T-helper 2 cell treated with Interferon-gamma antibody and Interleukin-4, amounts not matched to agents 5 μg/mL and 100 μg/mL, for 36 hours (primary cell): Measurements from ENCODE around the gene FGL2.
A peak's percentile ranks its signal among the peaks of the same experiment; 100 is the strongest.
"Not testable (repeated sequence)": the region's sequence is repeated elsewhere in the genome, so short reads cannot be mapped to it uniquely, and the experiment has no call there.

Experiments
- DNase-seq: peaks from one replicate; pipeline ENCODE4 v3.0.0; 2021; ENCODE audit warnings: low spot score
- H3K27ac Mint-ChIP-seq: one replicate; pipeline ENCODE4 v1.8.0; 2021; ENCODE audit warnings: mild to moderate bottlenecking, mixed read lengths
- H3K27me3 Mint-ChIP-seq: one replicate; pipeline ENCODE4 v1.8.0; 2021; ENCODE audit warnings: low read depth, mixed read lengths
- H3K36me3 Mint-ChIP-seq: one replicate; pipeline ENCODE4 v1.8.0; 2021; ENCODE audit warnings: low read depth, mixed read lengths
- H3K4me1 Mint-ChIP-seq: one replicate; pipeline ENCODE4 v1.8.0; 2021; ENCODE audit warnings: low read depth, mixed read lengths
- H3K4me3 Mint-ChIP-seq: one replicate; pipeline ENCODE4 v1.8.0; 2022; ENCODE audit warnings: mild to moderate bottlenecking, moderate library complexity, mixed read lengths
- H3K9me3 Mint-ChIP-seq: one replicate; pipeline ENCODE4 v1.8.0; 2021; ENCODE audit warnings: mixed read lengths

FGL2 gene

GRCh38 chr7:77226357-77226839 is 26.8 kb upstream of the FGL2 start:
- H3K36me3 Mint-ChIP-seq, result peaks cover 3% of the 10 kb centered on the region
- no peak for DNase-seq
- peaks cover 4% of the 10 kb centered on the region for H3K4me1 Mint-ChIP-seq
- H3K9me3 Mint-ChIP-seq, result peaks cover 11% of the 10 kb centered on the region
- no peak overlapping the region for H3K4me3 Mint-ChIP-seq
- peaks cover 4% of the 10 kb centered on the region for H3K27me3 Mint-ChIP-seq
- no peak overlapping the region for H3K27ac Mint-ChIP-seq

GRCh38 chr7:77223261-77223660 is 23.6 kb upstream of the FGL2 start:
- Mint-ChIP-seq H3K9me3 (peaks cover 6% of the 10 kb centered on the region), H3K27me3 (no peaks in the 10 kb centered on the region), H3K4me3 (no peak overlapping the region), H3K4me1 (peaks cover 6% of the 10 kb centered on the region), H3K27ac (no peak overlapping the region), H3K36me3 (peaks cover 4% of the 10 kb centered on the region)
- no peak for DNase-seq

- Mint-ChIP-seq H3K4me1 (peaks cover 6% of the 10 kb centered on the region), H3K4me3 (no peak overlapping the region), H3K9me3 (peaks cover 6% of the 10 kb centered on the region), H3K36me3 (peaks cover 4% of the 10 kb centered on the region), H3K27me3 (no peaks in the 10 kb centered on the region), H3K27ac (peak overlapping the region; percentile 12)
- DNase-seq, result no peak
Observed at GRCh38 chr7:77222819-77223218, 23.2 kb upstream of the FGL2 start.

GRCh38 chr7:77222065-77222464 is 22.4 kb upstream of the FGL2 start:
- Mint-ChIP-seq H3K27ac (no peak overlapping the region), H3K4me3 (no peak overlapping the region), H3K4me1 (peaks cover 6% of the 10 kb centered on the region), H3K36me3 (peaks cover 4% of the 10 kb centered on the region), H3K9me3 (peaks cover 6% of the 10 kb centered on the region), H3K27me3 (no peaks in the 10 kb centered on the region)
- DNase-seq, result no peak

GRCh38 chr7:77219701-77220331 is 20.2 kb upstream of the FGL2 start:
- not testable (repeated sequence) for DNase-seq, H3K9me3 Mint-ChIP-seq, H3K36me3 Mint-ChIP-seq, H3K4me3 Mint-ChIP-seq, H3K27ac Mint-ChIP-seq, H3K4me1 Mint-ChIP-seq, H3K27me3 Mint-ChIP-seq

GRCh38 chr7:77217474-77218185 is 18.0 kb upstream of the FGL2 start:
- no peak for DNase-seq
- Mint-ChIP-seq H3K36me3 (peaks cover 4% of the 10 kb centered on the region), H3K4me1 (peaks cover 2% of the 10 kb centered on the region), H3K9me3 (peaks cover 6% of the 10 kb centered on the region), H3K4me3 (no peak overlapping the region), H3K27me3 (peaks cover 2% of the 10 kb centered on the region), H3K27ac (no peak overlapping the region)

- peaks cover 2% of the 10 kb centered on the region for H3K4me1 Mint-ChIP-seq
- DNase-seq, result no peak
- no peak overlapping the region for H3K4me3 Mint-ChIP-seq
- peaks cover 4% of the 10 kb centered on the region for H3K36me3 Mint-ChIP-seq
- H3K9me3 Mint-ChIP-seq, result peaks cover 6% of the 10 kb centered on the region
- H3K27me3 Mint-ChIP-seq, result peaks cover 2% of the 10 kb centered on the region
- H3K27ac Mint-ChIP-seq, result no peak overlapping the region
Observed at GRCh38 chr7:77216181-77216845, 16.7 kb upstream of the FGL2 start.

GRCh38 chr7:77209479-77210139 is 10.0 kb upstream of the FGL2 start:
- Mint-ChIP-seq H3K27ac (no peak overlapping the region), H3K36me3 (peaks cover 18% of the 10 kb centered on the region)
- no peak for DNase-seq

GRCh38 chr7:77208416-77208815 is 8.8 kb upstream of the FGL2 start:
- no peaks in the 10 kb centered on the region for H3K4me1 Mint-ChIP-seq
- H3K4me3 Mint-ChIP-seq, result no peak overlapping the region
- peaks cover 18% of the 10 kb centered on the region for H3K36me3 Mint-ChIP-seq
- H3K9me3 Mint-ChIP-seq, result peaks cover 29% of the 10 kb centered on the region
- no peak overlapping the region for H3K27ac Mint-ChIP-seq
- H3K27me3 Mint-ChIP-seq, result no peaks in the 10 kb centered on the region
- DNase-seq, result no peak

More at GRCh38 chr7:77209479-77210139, 10.0 kb upstream of the FGL2 start:
- peaks cover under 1% of the 10 kb centered on the region for H3K27me3 Mint-ChIP-seq
- peaks cover 29% of the 10 kb centered on the region for H3K9me3 Mint-ChIP-seq
- no peaks in the 10 kb centered on the region for H3K4me1 Mint-ChIP-seq
- no peak overlapping the region for H3K4me3 Mint-ChIP-seq

- DNase-seq, result no peak
- Mint-ChIP-seq H3K36me3 (peaks cover 15% of the 10 kb centered on the region), H3K4me1 (peaks cover 13% of the 10 kb centered on the region), H3K27me3 (no peaks in the 10 kb centered on the region), H3K4me3 (no peak overlapping the region), H3K9me3 (peaks cover 24% of the 10 kb centered on the region), H3K27ac (no peak overlapping the region)
Observed at GRCh38 chr7:77205706-77206105, 6.1 kb upstream of the FGL2 start.

- Mint-ChIP-seq H3K27ac (no peak overlapping the region), H3K36me3 (peaks cover 3% of the 10 kb centered on the region), H3K9me3 (no peaks in the 10 kb centered on the region), H3K4me1 (peaks cover 33% of the 10 kb centered on the region), H3K27me3 (no peaks in the 10 kb centered on the region), H3K4me3 (no peak overlapping the region)
- peak; percentile 15 for DNase-seq
Observed at GRCh38 chr7:77202481-77202976, 2.9 kb upstream of the FGL2 start.

GRCh38 chr7:77200542-77200941 is 923 bp upstream of the FGL2 start:
- Mint-ChIP-seq H3K9me3 (no peaks in the 10 kb centered on the region), H3K4me1 (peaks cover 42% of the 10 kb centered on the region), H3K4me3 (peak overlapping the region; percentile 83), H3K27ac (peak overlapping the region; percentile 71), H3K36me3 (peaks cover 3% of the 10 kb centered on the region), H3K27me3 (no peaks in the 10 kb centered on the region)
- no peak for DNase-seq

- Mint-ChIP-seq H3K27ac (no peak overlapping the region), H3K27me3 (no peaks in the 10 kb centered on the region)
Observed at GRCh38 chr7:77197141-77197540, 2.5 kb downstream of the FGL2 start.

More at GRCh38 chr7:77197141-77197540, 2.5 kb downstream of the FGL2 start:
- DNase-seq, result no peak
- Mint-ChIP-seq H3K4me3 (no peak overlapping the region), H3K4me1 (peaks cover 47% of the 10 kb centered on the region), H3K36me3 (peaks cover 7% of the 10 kb centered on the region), H3K9me3 (no peaks in the 10 kb centered on the region)
